Measurements from ENCODE around the gene EEPD1. TPM values are rescaled to one million over a fixed set of nuclear protein-coding genes. Genes with fewer than 3 reads are reported as not detected.

Gene EEPD1
- total RNA-seq, 1 experiment from 2014 or later, result 0.70 TPM

DNA sequence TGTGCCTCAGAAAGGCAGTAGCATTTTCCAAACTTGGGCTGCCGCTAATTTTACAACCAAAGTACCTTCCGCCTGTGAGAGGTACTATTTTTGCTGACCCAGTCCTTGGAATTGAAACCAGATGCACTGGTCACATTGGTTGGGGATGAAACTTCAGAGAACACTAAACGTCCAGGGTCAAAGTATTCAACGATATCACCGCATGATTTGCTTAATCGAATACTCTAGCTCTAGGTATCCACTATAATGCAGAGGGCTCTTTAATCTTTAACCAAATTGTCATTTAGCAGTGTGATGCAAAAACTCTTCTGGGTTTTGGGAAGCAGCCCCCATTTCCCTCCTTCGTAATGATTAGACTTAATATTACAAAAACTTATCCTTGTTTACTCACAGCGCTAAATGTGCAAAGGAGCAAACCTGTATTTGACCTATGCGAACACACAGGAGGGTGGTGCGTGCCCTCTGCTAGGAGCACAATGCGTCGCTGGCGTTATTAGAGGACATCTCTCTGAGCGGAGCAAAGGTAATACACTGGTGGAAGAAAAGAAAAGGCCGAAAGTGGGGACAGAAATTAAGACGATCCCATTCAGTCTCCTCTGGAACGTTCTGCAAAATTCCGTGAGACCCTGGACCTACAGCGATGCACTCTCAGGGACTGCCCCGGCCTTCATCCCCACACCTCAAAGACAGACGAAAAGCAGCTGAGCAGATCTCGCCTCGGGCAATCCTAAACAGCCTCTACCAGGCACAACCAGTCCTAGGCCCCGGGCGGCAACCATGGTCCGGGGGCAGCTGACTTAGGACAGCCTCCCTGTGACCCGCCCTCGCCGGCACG lies 916 bp upstream of the EEPD1 start:
- peak overlapping the region; percentile 3 for H3K27ac Mint-ChIP-seq (ENCODE audit: low read depth, unreplicated experiment)
- no peak for DNase-seq (ENCODE audit: unreplicated experiment)
- no peaks in the 10 kb centered on the region for H3K4me1 Mint-ChIP-seq (ENCODE audit: insufficient read depth, unreplicated experiment)
- POLR2A ChIA-PET, result no interaction called here
- peaks cover 4% of the 10 kb centered on the region for H3K36me3 Mint-ChIP-seq (ENCODE audit: insufficient read depth, unreplicated experiment)
- no TSS peak for BruUV-seq (replicated peaks)
- no peaks in the 10 kb centered on the region for H3K27me3 Mint-ChIP-seq (ENCODE audit: insufficient read depth, unreplicated experiment)
- peak overlapping the region; percentile 72 for H3K4me3 Mint-ChIP-seq (ENCODE audit: unreplicated experiment)
- intact Hi-C loops (cut with micrococcal nuclease), result loop anchor here (2.0 to 10.0 kb wide), 3 partner anchors 33 to 165 kb away; no protein-coding TSS in a partner anchor
- TF ChIP-seq, protein P1, sequence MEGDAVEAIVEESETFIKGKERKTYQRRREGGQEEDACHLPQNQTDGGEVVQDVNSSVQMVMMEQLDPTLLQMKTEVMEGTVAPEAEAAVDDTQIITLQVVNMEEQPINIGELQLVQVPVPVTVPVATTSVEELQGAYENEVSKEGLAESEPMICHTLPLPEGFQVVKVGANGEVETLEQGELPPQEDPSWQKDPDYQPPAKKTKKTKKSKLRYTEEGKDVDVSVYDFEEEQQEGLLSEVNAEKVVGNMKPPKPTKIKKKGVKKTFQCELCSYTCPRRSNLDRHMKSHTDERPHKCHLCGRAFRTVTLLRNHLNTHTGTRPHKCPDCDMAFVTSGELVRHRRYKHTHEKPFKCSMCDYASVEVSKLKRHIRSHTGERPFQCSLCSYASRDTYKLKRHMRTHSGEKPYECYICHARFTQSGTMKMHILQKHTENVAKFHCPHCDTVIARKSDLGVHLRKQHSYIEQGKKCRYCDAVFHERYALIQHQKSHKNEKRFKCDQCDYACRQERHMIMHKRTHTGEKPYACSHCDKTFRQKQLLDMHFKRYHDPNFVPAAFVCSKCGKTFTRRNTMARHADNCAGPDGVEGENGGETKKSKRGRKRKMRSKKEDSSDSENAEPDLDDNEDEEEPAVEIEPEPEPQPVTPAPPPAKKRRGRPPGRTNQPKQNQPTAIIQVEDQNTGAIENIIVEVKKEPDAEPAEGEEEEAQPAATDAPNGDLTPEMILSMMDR (IDR thresholded peaks at IDR 0.05; ENCODE audit: unreplicated experiment), result no peak
- CTCF ChIA-PET, result interaction anchor here (0.6 kb wide), 1 partner anchor 167 kb away, joined by 3 read pairs; no protein-coding TSS in a partner anchor
- H3K9me3 Mint-ChIP-seq (ENCODE audit: unreplicated experiment), result peaks cover 7% of the 10 kb centered on the region

DNA sequence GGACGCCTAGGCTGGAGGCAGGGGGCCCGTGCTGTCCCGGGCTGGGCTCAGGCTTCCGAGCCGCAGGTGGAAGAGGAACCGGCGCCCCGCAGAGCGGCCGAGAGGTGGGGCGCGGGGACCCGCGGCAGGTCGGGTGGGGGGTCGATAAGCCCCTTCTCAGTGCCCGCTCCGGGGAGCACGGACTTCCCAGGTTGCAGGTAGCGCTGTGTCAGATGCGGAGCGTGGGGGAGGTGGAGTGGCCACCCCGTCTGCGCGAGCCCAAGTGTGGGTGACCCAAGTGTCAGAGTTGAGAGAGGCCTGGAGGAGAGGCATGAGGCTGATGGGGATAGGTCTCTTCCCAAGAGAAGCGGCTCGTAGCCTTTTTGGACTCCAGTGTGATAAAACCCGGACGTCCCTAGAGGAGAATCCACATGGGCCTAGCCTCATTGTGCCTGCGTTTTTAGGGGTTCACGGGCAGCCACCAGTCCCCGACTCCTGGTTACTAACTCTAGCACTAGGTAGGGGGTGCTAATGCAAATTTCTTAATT lies 580 bp downstream of the EEPD1 start:
- H3K36me3 Mint-ChIP-seq (ENCODE audit: insufficient read depth, unreplicated experiment), result peaks cover 4% of the 10 kb centered on the region
- peaks cover 7% of the 10 kb centered on the region for H3K9me3 Mint-ChIP-seq (ENCODE audit: unreplicated experiment)
- ChIA-PET POLR2A (no interaction called here), CTCF (no interaction called here)
- no peak for DNase-seq (ENCODE audit: unreplicated experiment)
- H3K27me3 Mint-ChIP-seq (ENCODE audit: insufficient read depth, unreplicated experiment), result no peaks in the 10 kb centered on the region
- H3K4me1 Mint-ChIP-seq (ENCODE audit: insufficient read depth, unreplicated experiment), result no peaks in the 10 kb centered on the region
- H3K4me3 Mint-ChIP-seq (ENCODE audit: unreplicated experiment), result peak overlapping the region; percentile 72
- intact Hi-C loops (cut with micrococcal nuclease), result loop anchor here (2.0 to 10.0 kb wide), 3 partner anchors 35 to 166 kb away; no protein-coding TSS in a partner anchor
- BruUV-seq (replicated peaks), result no TSS peak
- TF ChIP-seq, protein P1 (IDR thresholded peaks at IDR 0.05; ENCODE audit: unreplicated experiment), result no peak
- no peak overlapping the region for H3K27ac Mint-ChIP-seq (ENCODE audit: low read depth, unreplicated experiment)

DNA sequence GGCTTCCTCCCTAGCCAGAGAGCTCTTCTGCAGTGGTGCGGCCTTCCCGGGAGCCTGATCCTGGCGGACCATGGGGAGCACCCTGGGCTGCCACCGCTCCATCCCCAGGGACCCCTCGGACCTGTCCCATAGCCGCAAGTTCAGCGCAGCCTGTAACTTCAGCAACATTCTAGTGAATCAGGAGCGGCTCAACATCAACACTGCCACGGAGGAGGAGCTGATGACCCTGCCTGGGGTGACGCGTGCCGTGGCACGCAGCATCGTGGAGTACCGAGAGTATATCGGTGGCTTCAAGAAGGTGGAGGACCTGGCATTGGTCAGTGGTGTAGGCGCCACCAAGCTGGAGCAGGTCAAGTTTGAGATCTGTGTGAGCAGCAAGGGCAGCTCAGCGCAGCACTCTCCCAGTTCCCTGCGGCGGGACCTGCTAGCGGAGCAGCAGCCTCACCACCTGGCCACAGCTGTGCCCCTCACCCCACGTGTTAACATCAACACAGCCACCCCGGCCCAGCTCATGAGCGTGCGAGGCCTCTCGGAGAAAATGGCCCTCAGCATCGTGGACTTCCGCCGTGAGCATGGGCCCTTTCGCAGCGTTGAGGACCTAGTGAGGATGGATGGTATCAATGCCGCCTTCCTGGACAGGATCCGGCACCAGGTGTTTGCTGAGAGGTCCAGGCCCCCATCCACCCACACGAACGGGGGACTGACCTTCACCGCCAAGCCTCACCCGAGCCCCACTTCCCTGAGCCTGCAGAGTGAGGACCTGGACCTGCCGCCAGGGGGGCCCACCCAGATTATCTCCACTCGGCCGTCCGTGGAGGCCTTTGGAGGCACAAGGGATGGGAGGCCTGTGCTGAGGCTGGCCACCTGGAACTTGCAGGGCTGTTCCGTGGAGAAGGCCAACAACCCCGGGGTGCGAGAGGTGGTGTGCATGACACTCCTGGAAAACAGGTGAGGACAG lies 1.5 kb downstream of the EEPD1 start:
- peak overlapping the region; percentile 72 for H3K4me3 Mint-ChIP-seq (ENCODE audit: unreplicated experiment)
- no peak overlapping the region for H3K27ac Mint-ChIP-seq (ENCODE audit: low read depth, unreplicated experiment)
- peaks cover 4% of the 10 kb centered on the region for H3K36me3 Mint-ChIP-seq (ENCODE audit: insufficient read depth, unreplicated experiment)
- TF ChIP-seq, protein P1 (IDR thresholded peaks at IDR 0.05; ENCODE audit: unreplicated experiment), result no peak
- DNase-seq (ENCODE audit: unreplicated experiment), result no peak
- ChIA-PET CTCF (no interaction called here), POLR2A (no interaction called here)
- peaks cover 3% of the 10 kb centered on the region for H3K9me3 Mint-ChIP-seq (ENCODE audit: unreplicated experiment)
- H3K4me1 Mint-ChIP-seq (ENCODE audit: insufficient read depth, unreplicated experiment), result no peaks in the 10 kb centered on the region
- intact Hi-C loops (cut with micrococcal nuclease), result loop anchor here (5.0 to 10.0 kb wide), 2 partner anchors 130 to 167 kb away; no protein-coding TSS in a partner anchor
- no peaks in the 10 kb centered on the region for H3K27me3 Mint-ChIP-seq (ENCODE audit: insufficient read depth, unreplicated experiment)
- BruUV-seq (replicated peaks), result no TSS peak

Data from MCF 10A (cell line).